ENCODE measurements around the gene ENTR1. TPM values are rescaled to one million over a fixed set of nuclear protein-coding genes. Genes with fewer than 3 reads are reported as not detected.

Gene ENTR1
- polyA plus RNA-seq, 1 donor from 2014 or later = 63.7 TPM

DNA sequence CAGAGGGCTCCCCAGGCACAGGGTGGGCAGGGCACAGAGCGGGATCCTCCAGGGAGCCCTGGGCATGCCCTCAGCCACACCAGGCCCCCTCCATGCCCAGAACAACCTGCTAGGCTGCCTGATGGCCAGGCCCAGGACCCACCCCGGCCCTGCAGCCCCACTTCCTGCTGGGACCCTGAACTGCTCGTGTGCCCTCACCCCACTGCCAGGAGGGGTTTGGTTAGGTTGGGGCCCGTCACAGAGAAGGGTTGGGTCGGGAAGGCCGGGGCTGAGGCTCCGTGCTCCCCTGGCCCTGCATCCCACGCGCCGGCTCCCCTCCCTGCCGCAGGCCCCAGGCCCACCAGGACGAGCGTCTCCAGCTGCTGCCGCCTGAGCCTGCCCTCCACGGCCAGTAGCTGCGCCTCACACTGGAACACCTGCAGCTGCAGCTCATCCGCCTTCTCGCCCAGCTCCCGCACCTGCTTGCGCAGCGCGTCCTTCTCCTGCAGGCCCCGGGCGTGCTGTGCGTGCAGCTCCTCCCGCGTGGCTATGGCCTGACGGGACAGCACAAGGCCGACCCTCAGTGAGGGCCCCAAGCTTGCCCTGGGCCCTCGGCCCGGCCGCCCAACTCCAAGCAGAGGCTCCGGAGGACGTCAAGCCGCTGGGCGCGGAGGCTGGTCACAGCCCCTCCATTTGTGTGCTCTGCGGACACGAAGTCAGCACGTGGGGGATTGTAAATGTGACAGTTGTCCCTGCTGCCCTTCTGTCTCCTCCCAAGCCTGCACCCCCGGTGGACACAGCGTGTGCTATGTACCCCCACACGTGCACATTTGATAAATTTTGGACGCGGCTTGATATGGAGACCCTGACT is 42.9 kb downstream of the ENTR1 start:
- Histone ChIP-seq H3K9me3 (ENCODE audit: low read length) (no peaks in the 10 kb centered on the region), H3K4me3 (ENCODE audit: low read length) (no peak overlapping the region), H3F3A (ENCODE audit: insufficient read depth, low read length, poor library complexity, severe bottlenecking) (no peaks in the 10 kb centered on the region), H3K36me3 (ENCODE audit: insufficient read depth, low read length) (no peaks in the 10 kb centered on the region), H3K9ac (ENCODE audit: low read length) (no peak overlapping the region), H3K4me2 (ENCODE audit: low read length) (no peak overlapping the region), H3K79me2 (replicated peaks; ENCODE audit: insufficient read depth, low read length) (no peaks in the 10 kb centered on the region), H3K9me2 (ENCODE audit: insufficient read depth, low read length) (no peaks in the 10 kb centered on the region), H2AFZ (ENCODE audit: low read depth, low read length) (no peak overlapping the region), H4K20me1 (ENCODE audit: insufficient read depth) (no peaks in the 10 kb centered on the region), H3K27me3 (ENCODE audit: insufficient read depth, low read depth, low read length) (no peaks in the 10 kb centered on the region), H3K27ac (ENCODE audit: low read length) (no peak overlapping the region)
- TF ChIP-seq MXI1 (conservative IDR thresholded peaks at IDR 0.05; ENCODE audit: poor library complexity, severe bottlenecking) = no peak
- TF ChIP-seq, protein P1, sequence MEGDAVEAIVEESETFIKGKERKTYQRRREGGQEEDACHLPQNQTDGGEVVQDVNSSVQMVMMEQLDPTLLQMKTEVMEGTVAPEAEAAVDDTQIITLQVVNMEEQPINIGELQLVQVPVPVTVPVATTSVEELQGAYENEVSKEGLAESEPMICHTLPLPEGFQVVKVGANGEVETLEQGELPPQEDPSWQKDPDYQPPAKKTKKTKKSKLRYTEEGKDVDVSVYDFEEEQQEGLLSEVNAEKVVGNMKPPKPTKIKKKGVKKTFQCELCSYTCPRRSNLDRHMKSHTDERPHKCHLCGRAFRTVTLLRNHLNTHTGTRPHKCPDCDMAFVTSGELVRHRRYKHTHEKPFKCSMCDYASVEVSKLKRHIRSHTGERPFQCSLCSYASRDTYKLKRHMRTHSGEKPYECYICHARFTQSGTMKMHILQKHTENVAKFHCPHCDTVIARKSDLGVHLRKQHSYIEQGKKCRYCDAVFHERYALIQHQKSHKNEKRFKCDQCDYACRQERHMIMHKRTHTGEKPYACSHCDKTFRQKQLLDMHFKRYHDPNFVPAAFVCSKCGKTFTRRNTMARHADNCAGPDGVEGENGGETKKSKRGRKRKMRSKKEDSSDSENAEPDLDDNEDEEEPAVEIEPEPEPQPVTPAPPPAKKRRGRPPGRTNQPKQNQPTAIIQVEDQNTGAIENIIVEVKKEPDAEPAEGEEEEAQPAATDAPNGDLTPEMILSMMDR (IDR thresholded peaks at IDR 0.05; ENCODE audit: poor library complexity, severe bottlenecking) = no peak
- no peak for TF ChIP-seq TAF1 (IDR thresholded peaks at IDR 0.05; ENCODE audit: low read depth)
- TF ChIP-seq EZH2 (IDR thresholded peaks at IDR 0.05; ENCODE audit: borderline replicate concordance, insufficient read depth, low read length, poor library complexity, severe bottlenecking) = no peak
- no peak for TF ChIP-seq RAD21 (conservative IDR thresholded peaks at IDR 0.05)
- TF ChIP-seq EP300 (conservative IDR thresholded peaks at IDR 0.05; ENCODE audit: poor library complexity, severe bottlenecking) = no peak
- TF ChIP-seq POLR2AphosphoS5 (IDR thresholded peaks at IDR 0.05) = no peak
- TF ChIP-seq SMC3 (conservative IDR thresholded peaks at IDR 0.05; ENCODE audit: poor library complexity) = no peak
- TF ChIP-seq, protein P2, sequence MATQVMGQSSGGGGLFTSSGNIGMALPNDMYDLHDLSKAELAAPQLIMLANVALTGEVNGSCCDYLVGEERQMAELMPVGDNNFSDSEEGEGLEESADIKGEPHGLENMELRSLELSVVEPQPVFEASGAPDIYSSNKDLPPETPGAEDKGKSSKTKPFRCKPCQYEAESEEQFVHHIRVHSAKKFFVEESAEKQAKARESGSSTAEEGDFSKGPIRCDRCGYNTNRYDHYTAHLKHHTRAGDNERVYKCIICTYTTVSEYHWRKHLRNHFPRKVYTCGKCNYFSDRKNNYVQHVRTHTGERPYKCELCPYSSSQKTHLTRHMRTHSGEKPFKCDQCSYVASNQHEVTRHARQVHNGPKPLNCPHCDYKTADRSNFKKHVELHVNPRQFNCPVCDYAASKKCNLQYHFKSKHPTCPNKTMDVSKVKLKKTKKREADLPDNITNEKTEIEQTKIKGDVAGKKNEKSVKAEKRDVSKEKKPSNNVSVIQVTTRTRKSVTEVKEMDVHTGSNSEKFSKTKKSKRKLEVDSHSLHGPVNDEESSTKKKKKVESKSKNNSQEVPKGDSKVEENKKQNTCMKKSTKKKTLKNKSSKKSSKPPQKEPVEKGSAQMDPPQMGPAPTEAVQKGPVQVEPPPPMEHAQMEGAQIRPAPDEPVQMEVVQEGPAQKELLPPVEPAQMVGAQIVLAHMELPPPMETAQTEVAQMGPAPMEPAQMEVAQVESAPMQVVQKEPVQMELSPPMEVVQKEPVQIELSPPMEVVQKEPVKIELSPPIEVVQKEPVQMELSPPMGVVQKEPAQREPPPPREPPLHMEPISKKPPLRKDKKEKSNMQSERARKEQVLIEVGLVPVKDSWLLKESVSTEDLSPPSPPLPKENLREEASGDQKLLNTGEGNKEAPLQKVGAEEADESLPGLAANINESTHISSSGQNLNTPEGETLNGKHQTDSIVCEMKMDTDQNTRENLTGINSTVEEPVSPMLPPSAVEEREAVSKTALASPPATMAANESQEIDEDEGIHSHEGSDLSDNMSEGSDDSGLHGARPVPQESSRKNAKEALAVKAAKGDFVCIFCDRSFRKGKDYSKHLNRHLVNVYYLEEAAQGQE (IDR thresholded peaks at IDR 0.05; ENCODE audit: borderline replicate concordance) = no peak

DNA sequence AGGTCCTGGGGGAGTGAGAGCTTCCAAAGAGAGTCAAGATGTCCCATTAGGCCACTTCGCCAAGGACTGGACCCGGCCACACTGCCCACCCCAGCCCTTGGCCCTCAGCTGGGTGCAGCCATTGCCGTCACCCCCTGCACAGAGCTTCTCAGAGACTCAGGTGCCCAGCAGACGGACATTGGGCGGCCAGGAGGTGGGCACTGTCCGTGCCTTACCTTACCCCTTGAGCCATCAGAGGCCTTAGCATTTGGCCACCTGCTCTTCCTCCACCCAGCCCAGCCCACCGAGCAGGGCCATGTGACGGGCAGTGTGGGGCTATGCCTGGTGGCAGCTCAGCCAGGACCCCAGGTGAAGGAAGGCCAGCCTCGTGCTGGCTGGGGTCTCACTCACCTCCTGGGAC is 43.6 kb downstream of the ENTR1 start:
- no peaks in the 10 kb centered on the region for H3K9me3 ChIP-seq (ENCODE audit: low read length)
- H4K20me1 ChIP-seq (ENCODE audit: insufficient read depth) = no peaks in the 10 kb centered on the region
- no peak overlapping the region for H3K4me3 ChIP-seq (ENCODE audit: low read length)
- H3K9me2 ChIP-seq (ENCODE audit: insufficient read depth, low read length) = no peaks in the 10 kb centered on the region
- H3K27ac ChIP-seq (ENCODE audit: low read length) = no peak overlapping the region
- no peaks in the 10 kb centered on the region for H3K36me3 ChIP-seq (ENCODE audit: insufficient read depth, low read length)
- TF ChIP-seq EZH2 (IDR thresholded peaks at IDR 0.05; ENCODE audit: borderline replicate concordance, insufficient read depth, low read length, poor library complexity, severe bottlenecking) (no peak), EP300 (conservative IDR thresholded peaks at IDR 0.05; ENCODE audit: poor library complexity, severe bottlenecking) (no peak), POLR2AphosphoS5 (IDR thresholded peaks at IDR 0.05) (no peak), RAD21 (conservative IDR thresholded peaks at IDR 0.05) (no peak), MXI1 (conservative IDR thresholded peaks at IDR 0.05; ENCODE audit: poor library complexity, severe bottlenecking) (no peak), TAF1 (IDR thresholded peaks at IDR 0.05; ENCODE audit: low read depth) (no peak), SMC3 (conservative IDR thresholded peaks at IDR 0.05; ENCODE audit: poor library complexity) (no peak)
- TF ChIP-seq, protein P1 (IDR thresholded peaks at IDR 0.05; ENCODE audit: poor library complexity, severe bottlenecking) = no peak
- TF ChIP-seq, protein P2 (IDR thresholded peaks at IDR 0.05; ENCODE audit: borderline replicate concordance) = no peak
- H3K4me2 ChIP-seq (ENCODE audit: low read length) = no peak overlapping the region
- H3K27me3 ChIP-seq (ENCODE audit: insufficient read depth, low read depth, low read length) = no peaks in the 10 kb centered on the region
- no peak overlapping the region for H2AFZ ChIP-seq (ENCODE audit: low read depth, low read length)
- no peak overlapping the region for H3K9ac ChIP-seq (ENCODE audit: low read length)
- H3K79me2 ChIP-seq (replicated peaks; ENCODE audit: insufficient read depth, low read length) = no peaks in the 10 kb centered on the region
- H3F3A ChIP-seq (ENCODE audit: insufficient read depth, low read length, poor library complexity, severe bottlenecking) = no peaks in the 10 kb centered on the region

All from neural cell (in vitro differentiated cells).